NCI-H2196 (cell line): Measurements from ENCODE around the gene AEBP1.

Experiments
- DNase-seq: peaks from one replicate; lab custom pipeline; 2025; ENCODE audit not compliant: unreplicated experiment; lab: John Stamatoyannopoulos, UW

Gene AEBP1

DNA sequence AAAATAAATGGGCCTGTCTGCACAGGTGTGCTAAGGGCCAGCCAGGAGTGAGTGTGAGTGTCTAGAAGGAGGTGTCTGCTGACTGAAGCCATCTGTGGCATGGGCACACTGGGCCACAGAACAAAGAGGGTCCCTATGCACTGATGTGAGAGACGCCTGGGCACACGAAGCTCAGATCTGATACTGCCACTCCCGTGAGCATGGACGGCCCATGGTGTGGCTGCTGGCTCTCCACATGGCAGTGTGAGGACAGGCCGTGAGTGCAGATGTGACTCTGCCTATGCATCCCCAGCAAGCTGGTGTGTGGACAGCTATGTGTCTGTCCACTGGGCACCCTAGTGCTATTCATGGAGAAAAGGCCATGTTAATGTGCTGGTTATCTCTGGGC is 49.8 kb downstream of the AEBP1 start:
- DNase-seq = no peak

DNA sequence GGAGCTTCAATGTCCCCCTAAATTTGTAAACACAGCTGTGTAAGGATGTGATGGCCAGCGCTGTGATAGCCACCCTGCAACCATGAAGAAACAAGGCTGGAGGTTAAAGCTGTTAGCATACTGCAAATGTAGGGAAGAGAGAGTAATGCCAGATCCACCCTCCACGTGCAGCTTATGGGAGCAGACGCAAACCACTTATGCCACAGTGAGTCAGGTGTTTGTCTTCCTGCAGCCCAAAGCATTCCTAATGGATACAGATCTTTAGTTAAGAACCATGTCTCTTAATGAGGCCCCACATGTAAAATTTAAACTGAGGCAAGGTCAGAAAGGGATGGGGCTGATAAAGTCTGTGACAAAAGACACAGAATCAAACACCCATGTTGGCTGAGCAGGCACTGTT is 50.6 kb downstream of the AEBP1 start:
- no peak for DNase-seq

- no peak for DNase-seq
Observed at GRCh38 chr7:44155191-44156185, 51.3 kb downstream of the AEBP1 start.

- no peak for DNase-seq
Observed at GRCh38 chr7:44156453-44157010, 52.4 kb downstream of the AEBP1 start.

DNA sequence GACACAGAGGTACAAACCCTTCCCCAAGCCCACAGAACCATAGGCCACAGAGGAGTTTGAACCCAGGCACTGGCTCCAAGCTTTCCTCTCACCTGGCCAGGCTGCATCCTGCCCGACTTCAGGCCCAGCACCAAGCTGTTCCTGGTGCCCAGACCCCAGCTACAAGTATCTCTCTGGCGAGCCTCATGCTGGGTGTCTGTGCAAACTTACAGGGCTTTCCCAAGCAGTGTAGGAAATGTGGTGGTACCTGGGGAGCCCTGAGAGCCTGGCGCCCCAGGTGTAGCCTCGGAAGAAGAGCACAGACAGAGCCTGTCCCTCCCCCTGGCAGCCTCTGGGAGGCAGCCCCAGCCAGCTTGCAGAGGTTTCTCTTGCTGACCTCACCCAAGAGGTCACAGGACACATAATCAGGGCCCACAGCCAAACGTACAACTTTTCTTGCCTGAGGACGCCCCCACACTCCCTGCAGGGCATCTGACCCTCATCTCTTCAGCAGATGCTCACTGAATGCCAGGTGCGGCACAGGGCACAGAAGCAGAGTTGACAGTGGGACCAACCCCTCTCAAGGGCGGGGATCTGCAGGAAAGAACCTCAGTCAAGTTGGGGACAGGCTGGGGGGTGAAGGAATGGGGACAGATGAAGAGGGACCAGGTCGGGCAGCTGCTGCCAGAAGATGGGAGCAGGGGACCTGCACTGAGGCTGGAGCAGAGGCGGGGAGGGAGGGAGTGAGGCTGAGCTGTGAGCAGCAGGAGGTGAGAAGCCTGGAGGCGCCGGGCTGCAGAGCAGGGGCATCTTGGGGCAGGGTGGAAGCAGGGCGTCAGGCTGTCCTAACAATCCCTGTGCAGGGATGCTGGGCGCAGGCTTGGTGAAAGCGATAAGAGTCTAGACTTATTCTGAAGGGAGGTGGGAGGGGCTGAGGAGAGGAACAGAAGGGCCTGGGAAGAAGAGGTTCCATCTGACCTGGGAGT is 53.3 kb downstream of the AEBP1 start:
- no peak for DNase-seq

DNA sequence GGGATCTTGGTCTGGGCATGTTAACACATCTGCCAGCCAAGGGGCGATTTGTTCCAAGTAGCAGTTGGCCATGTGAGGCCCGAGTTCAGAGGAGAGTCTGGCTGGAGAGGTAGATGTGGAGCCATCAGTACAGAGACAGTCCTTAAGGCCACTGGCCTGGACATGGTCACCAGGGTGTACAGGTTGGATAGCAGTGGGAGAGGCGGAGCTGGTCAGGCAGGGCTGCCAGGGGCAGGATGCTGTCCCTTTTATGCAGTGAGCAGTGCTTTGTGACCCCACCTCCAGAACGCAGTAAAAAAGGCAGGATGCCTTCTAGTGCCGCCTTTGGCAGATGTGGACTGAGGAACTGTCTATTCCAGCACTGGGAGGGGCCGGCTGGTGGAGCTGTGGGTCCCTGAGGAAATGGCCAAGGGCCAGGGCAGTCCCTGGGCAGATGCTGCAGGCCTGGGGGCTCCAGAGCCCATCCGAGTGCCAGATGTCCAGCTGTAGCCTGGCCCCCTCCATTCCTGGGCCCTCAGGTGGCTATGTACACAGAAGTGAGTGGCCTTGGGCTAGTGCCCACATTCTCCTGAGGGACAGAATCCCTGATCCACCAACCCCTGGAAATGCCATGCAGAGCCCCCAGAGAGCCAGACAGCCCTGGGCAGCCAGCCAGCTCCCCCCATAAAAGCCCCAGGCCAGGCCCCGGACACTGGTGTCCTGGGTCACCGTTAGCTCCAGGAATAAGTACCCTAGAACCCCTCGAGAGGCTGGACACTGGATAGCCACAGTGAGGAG is 54.1 kb downstream of the AEBP1 start:
- no peak for DNase-seq

- DNase-seq = no peak
Observed at GRCh38 chr7:44158873-44159631, 54.9 kb downstream of the AEBP1 start.

- DNase-seq = no peak
Observed at GRCh38 chr7:44159824-44160630, 55.9 kb downstream of the AEBP1 start.

GRCh38 chr7:44161371-44161770 is 57.2 kb downstream of the AEBP1 start:
- no peak for DNase-seq

DNA sequence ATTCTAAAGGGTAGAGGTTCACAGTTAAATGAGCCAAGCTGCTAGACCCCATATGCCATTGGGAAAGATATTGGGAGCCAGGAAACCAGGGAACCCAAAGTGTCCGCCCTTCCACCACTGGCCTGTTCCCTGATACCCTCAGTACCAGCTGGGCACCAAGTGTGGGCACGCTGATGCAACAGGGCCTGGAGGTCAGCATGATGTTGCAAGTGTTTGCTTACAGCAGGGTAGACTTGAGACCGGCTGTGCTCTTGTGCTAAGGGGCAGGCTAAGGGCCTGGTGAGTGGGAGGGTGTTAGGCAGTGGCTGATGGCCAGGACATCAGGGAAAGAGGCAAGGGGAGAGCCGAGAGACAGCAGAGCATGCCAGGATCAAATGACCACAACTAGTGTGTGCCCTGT is 58.0 kb downstream of the AEBP1 start:
- DNase-seq = no peak

GRCh38 chr7:44162785-44163395 is 58.7 kb downstream of the AEBP1 start:
- no peak for DNase-seq

GRCh38 chr7:44163591-44163990 is 59.4 kb downstream of the AEBP1 start:
- peak; percentile 34 for DNase-seq
